WTC11 (cell line): ENCODE data around the gene COL4A1.

ENCODE experiments used
- TEAD1 ChIP-seq: sonication (generic); formaldehyde crosslinking; IDR thresholded peaks from 2 replicates; pipeline ENCODE4 v1.8.0; 2022; ENCODE audit warnings: mild to moderate bottlenecking, missing genetic modification reagents
- TF ChIP-seq, protein P1 (sequence below): sonication (generic); formaldehyde crosslinking; IDR thresholded peaks from 2 replicates; pipeline ENCODE4 v1.8.0; 2022; ENCODE audit warnings: mild to moderate bottlenecking, missing genetic modification reagents
- TF ChIP-seq, protein P2 (sequence below): fragments of 200-600 bp; IDR thresholded peaks from 2 replicates; pipeline ENCODE4 v1.8.0; 2022; ENCODE audit warnings: antibody characterized with exemption
- TF ChIP-seq, protein P3 (sequence below): sonication (generic); formaldehyde crosslinking; IDR thresholded peaks from 2 replicates; pipeline ENCODE4 v1.8.1; 2022; ENCODE audit warnings: missing genetic modification reagents, borderline replicate concordance

DNA sequence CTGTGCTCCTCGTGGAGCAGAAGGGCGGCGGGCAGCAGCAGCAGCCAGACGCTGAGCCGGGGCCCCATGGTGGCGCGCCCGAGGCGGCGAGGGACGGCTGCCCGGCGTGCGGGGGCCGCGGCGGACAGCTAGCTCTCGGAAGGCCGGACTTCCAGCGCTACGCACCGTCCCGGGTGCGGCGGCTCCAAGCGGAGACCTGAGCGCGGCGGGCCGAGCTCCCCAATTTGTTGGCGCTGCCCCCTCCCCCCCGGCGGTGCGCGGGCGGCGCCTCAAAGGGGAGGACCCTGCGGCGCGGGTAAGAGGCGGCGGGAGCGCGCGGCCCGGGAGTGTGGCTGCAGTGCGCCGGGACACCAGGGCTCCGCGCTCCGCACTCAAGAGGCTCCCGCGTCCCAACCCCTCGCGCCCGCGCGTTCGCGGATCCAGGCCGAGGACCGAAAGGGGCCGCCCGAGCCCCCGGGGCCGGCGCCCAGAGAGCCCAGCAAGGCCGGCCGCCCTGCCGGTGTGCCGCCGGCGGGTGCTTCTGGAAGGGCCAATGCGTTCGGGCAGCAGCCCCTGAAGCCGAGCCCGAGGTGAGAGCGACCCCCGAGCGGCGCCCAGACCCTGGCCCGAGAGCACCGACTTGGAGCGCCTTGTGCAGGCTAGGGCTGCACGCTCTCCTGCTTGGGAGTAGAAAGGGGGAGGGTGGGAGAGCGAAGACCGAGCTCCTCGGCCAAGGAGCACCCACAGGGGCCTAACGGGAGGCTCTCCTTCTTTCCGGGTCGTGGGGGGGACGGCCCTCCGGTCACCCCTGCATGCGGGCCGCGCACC lies at the start of gene COL4A1, which contains the start of gene COL4A2:
- TF ChIP-seq, protein P1, sequence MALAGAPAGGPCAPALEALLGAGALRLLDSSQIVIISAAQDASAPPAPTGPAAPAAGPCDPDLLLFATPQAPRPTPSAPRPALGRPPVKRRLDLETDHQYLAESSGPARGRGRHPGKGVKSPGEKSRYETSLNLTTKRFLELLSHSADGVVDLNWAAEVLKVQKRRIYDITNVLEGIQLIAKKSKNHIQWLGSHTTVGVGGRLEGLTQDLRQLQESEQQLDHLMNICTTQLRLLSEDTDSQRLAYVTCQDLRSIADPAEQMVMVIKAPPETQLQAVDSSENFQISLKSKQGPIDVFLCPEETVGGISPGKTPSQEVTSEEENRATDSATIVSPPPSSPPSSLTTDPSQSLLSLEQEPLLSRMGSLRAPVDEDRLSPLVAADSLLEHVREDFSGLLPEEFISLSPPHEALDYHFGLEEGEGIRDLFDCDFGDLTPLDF (CRISPR knock-in tag) = 0 out of 2 replicates have a peak, but pooled peaks have one; percentile 50
- TF ChIP-seq, protein P2, sequence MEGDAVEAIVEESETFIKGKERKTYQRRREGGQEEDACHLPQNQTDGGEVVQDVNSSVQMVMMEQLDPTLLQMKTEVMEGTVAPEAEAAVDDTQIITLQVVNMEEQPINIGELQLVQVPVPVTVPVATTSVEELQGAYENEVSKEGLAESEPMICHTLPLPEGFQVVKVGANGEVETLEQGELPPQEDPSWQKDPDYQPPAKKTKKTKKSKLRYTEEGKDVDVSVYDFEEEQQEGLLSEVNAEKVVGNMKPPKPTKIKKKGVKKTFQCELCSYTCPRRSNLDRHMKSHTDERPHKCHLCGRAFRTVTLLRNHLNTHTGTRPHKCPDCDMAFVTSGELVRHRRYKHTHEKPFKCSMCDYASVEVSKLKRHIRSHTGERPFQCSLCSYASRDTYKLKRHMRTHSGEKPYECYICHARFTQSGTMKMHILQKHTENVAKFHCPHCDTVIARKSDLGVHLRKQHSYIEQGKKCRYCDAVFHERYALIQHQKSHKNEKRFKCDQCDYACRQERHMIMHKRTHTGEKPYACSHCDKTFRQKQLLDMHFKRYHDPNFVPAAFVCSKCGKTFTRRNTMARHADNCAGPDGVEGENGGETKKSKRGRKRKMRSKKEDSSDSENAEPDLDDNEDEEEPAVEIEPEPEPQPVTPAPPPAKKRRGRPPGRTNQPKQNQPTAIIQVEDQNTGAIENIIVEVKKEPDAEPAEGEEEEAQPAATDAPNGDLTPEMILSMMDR = no peak
- TF ChIP-seq TEAD1 (CRISPR knock-in tag) = 0 out of 2 replicates have a peak, but pooled peaks have one; percentile 46
- TF ChIP-seq, protein P3, sequence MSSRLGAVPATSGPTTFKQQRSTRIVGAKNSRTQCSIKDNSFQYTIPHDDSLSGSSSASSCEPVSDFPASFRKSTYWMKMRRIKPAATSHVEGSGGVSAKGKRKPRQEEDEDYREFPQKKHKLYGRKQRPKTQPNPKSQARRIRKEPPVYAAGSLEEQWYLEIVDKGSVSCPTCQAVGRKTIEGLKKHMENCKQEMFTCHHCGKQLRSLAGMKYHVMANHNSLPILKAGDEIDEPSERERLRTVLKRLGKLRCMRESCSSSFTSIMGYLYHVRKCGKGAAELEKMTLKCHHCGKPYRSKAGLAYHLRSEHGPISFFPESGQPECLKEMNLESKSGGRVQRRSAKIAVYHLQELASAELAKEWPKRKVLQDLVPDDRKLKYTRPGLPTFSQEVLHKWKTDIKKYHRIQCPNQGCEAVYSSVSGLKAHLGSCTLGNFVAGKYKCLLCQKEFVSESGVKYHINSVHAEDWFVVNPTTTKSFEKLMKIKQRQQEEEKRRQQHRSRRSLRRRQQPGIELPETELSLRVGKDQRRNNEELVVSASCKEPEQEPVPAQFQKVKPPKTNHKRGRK (CRISPR knock-in tag) = no peak
